Skin of body (tissue), 2 donors: ENCODE results near the gene SLC25A6. TPM values are rescaled to one million over a fixed set of nuclear protein-coding genes. Genes with fewer than 3 reads are reported as not detected.
"Not testable (repeated sequence)": the region's sequence is repeated elsewhere in the genome, so short reads cannot be mapped to it uniquely, and the experiment has no call there.

Source experiments
- DNase-seq: peaks from one replicate; lab custom pipeline; 2025; lab: John Stamatoyannopoulos, UW
- total RNA-seq: library from RNA; depleted of rRNA; stranded (reverse); fragments of >200 nt; gene quantifications from one replicate; pipeline ENCODE4 v1.2.3, GENCODE V29; 2014

Gene SLC25A6
- total RNA-seq, 1 donor from 2014 or later, result 126 TPM

DNA sequence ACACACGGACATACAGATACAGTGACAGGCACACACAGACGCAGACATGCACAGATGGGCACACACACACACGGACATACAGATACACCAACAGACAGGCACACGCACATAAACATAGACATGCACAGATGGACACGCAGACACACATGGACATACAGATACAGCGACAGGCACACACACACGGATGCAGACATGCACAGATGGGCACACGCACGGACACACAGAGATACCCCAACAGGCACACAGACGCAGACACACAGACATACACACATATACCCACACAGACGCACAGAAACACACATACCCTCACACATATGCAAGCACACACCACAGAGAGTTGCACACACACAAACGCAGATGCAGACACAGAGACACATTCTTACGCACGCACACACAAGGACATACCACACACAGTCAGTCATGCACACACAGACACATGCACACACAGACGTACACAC is 24.4 kb upstream of the SLC25A6 start:
- DNase-seq, result no peak

DNA sequence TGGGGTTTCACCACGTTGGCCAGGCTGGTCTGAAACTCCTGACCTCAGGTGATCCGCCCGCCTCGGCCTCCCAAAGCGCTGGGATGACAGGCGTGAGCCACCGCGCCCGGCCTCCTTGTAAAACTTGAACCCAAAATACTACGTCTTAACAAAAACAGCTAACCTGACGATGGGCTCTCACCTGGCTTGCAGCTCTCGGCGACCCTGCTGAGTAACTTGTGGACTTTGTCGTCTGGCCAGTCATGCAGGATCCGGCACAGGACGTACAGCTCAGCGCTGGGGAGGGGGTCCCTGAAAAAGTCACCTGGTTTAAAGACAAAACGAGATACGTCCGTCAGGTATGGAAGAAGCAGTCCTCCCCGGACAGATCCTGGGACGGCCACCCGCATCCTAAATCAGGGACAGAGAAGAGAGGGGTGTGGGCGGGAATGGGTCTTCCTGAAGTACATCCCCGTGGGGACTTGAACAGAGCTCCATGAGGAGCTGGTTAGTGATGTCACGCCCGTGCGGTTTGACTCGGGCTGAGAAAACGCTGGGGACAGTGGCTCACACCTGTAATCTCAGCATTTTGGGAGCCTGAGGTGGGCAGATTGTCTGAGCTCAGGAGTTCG is 20.7 kb upstream of the SLC25A6 start:
- DNase-seq, result no peak

DNA sequence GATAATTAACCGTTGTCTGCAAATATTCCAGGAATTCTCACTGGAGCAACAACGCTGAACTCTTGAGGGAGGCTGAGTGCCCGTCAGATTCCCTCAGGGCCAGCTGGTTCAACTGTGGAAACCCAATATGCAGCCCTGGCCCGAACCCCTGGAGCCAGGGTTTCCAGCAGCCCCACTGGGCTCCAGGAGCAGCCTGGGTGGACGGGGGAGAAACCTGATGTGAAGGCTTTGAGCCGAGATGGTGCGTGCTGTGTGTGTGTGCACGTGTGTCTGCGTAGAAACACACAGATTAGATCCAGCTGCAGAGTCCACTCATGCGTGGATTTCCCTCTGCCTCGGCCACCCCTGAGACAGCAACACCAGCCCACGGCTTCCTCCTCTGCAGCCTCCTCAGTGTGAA is 19.4 kb upstream of the SLC25A6 start:
- no peak for DNase-seq

DNA sequence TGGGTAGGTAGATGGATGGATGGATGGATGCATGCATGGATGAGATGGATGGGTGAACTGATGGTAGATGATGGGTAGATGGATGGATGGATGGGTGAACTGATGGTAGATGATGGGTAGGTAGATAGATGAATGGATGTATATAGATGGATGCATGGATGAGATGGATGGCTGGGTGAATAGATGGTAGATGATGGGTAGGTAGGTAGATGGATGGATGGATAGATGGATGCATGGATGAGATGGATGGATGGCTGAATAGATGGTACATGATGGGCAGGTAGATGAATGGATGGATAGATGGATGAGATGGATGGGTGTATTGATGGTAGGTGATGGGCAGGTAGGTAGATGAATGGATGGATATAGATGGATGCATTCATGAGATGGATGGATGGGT is 15.1 kb upstream of the SLC25A6 start:
- DNase-seq, result no peak

DNA sequence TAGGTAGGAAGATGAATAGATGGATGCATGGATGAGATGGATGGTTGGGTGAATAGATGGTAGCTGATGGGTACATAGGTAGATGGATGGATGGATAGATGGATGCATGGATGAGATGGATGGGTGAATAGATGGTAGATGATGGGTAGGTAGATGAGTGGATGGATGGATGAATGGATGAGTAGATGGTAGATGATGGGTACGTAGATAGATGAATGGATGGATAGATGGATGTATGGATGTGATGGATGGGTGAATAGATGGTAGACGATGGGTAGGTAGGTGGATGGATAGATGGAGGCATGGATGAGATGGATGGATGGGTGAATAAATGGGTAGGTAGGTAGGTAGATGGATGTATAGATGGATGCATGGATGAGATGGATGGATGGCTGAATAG is 13.9 kb upstream of the SLC25A6 start:
- DNase-seq, result not testable (repeated sequence)

DNA sequence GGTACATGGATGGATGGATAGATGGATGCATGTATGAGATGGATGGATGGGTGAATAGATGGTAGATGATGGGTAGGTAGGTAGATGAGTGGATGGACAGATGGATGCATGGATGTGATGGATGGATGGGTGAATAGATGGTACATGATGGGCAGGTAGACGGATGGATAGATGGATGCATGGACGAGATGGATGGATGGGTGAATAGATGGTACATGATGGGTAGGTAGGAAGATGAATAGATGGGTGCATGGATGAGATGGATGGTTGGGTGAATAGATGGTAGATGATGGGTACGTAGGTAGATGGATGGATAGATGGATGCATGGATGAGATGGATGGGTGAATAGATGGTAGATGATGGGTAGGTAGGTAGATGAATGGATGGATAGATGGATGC is 12.0 kb upstream of the SLC25A6 start:
- DNase-seq, result not testable (repeated sequence)

DNA sequence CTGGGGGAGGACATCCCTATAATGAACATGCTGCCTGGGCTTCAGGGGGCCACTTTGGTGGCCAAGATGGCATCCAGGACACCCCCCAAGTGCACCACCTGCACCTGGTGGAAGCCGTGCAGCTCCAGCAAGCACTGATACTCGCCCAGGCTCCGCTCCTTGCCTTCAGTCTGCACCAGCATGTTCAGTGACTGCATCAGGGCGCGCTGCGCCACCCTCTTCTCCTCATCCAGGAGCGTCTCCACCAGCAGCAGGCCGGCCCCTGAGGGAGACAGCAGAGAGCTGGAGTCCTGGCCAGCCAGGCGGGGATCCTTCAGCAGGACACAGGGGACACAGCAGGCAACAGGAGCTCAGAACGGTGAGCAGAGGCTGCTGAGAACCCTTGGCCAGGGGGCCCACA is 11.3 kb upstream of the SLC25A6 start:
- no peak for DNase-seq

DNA sequence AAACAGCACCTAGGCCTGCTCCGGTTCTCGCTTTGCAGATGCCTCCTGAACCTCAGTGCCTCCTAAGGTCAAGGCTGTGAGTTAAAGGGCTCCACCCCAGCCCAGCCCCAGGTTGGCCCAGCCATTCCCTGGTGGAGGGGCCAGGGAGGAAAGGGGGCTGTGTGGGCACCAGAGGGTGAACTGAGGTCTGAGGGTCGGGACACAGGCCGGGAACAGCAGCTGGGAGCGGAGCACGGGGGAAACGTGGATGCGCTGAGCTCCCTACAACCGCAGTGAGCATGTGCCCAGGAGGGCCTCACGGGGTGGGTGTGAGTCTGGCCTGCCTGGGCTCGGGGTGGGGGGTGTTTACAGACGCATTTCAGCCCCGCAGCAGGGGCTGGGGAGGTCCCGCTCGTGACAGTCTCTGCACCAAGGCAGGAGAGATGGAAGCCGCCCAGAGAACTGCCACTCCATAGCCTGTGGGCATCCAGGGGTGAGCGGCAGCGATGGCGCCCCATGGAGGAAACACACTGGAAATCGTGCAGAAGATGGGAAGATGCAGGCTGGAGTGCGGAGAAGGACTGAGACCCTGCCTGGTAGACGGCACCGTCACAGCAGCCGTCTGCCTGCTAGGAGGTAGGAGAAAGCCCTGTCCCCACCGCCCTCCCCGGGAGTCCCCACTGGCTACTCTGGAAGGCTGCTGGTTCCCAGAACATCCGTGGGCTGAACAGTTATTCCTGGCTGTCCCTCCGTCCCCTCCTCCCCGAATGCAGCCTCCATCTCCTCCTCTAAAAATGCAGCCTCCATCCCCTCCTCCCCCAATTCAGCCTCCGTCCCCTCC is 9.9 kb upstream of the SLC25A6 start:
- DNase-seq, result no peak

DNA sequence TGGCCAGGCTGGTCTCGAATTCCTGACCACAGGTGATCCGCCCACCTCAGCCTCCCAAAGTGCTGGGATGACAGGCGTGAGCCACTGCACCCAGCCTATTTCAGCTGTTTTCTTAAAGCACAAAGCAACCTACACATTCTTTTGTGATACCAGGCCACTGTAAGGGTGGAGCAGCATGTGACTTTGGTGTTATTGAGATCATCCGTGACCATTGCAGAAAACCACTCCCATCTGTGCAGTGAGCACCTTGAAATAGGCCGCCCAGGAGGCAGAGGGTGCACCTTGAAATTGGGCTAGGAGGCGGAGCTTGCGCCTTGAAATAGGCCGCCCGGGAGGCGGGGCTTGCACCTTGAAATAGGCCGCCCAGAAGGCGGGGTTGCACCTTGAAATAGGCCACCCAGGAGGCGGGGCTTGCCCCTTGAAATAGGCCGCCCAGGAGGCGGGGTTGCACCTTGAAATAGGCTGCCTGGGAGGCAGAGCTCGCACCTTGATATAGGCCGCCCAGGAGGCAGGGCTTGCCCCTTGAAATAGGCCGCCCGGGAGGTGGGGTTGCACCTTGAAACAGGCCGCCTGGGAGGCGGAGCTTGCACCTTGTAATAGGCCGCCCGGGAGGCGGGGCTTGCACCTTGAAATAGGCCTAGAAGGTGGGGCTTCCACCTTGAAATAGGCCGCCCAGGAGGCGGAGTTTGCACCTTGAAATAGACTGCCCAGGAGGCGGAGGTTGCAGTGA is 9.0 kb upstream of the SLC25A6 start:
- no peak for DNase-seq

DNA sequence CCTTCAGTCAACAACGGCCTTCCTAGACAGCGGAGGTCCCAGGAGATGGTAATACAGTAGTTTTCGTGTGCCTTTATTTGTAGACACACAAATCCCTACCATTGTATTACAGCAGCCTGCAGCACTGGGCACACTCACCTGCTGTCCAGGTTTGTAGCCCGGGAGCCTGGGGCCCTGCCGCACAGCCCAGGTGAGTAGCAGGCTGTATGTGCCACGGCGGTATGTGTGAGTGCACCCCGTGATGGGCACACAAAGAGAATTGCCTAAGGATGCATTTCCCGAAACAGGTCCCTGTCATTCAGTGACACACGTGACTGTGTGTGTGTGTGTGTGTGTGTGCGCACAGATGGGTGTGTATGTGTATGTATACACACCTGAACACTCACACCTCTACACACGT is 8.1 kb upstream of the SLC25A6 start:
- DNase-seq, result no peak

DNA sequence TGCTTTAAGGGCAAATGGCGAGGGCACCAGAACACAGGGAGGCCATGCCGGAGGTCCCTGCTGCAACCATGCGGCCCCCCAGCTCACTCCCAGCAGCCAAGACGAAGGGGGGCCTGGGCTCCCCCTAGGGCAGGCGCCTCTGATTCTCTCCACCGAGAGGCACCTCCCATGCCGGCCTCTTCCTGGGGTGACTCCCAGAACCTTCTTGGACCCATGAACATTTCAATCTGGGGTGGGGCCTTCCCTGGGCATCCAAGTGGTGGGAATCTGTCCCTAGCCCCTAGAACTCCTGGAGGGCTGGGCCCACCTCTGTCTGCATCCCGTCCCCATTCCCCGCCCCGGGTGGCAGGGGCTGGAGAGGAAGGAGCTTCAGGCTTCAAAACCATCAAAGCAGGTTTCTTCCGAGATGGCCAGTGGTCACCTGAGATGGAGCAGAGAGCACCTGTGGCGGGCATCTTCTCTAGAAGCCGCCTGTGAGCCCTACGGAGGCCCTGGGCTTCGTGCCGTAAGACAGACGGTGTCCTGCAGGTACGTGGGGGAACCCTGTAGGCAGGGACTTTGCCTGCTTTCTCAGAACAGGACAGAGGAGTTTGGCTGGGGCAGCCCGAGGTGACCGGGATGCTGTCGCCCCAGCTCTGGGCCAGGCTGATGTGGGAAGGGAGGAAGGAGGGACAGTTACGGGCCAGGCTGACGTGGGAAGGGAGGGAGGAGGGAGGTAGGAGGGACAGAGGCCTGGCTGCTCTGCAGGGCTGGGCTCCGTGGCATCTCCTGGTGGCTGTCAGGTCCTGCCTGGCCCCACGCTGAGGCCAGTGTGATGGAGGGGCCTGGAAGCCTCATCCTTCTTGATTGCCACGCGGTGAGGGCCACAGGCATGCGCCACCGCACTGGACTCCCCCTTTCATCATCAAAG is 6.8 kb upstream of the SLC25A6 start:
- no peak for DNase-seq

DNA sequence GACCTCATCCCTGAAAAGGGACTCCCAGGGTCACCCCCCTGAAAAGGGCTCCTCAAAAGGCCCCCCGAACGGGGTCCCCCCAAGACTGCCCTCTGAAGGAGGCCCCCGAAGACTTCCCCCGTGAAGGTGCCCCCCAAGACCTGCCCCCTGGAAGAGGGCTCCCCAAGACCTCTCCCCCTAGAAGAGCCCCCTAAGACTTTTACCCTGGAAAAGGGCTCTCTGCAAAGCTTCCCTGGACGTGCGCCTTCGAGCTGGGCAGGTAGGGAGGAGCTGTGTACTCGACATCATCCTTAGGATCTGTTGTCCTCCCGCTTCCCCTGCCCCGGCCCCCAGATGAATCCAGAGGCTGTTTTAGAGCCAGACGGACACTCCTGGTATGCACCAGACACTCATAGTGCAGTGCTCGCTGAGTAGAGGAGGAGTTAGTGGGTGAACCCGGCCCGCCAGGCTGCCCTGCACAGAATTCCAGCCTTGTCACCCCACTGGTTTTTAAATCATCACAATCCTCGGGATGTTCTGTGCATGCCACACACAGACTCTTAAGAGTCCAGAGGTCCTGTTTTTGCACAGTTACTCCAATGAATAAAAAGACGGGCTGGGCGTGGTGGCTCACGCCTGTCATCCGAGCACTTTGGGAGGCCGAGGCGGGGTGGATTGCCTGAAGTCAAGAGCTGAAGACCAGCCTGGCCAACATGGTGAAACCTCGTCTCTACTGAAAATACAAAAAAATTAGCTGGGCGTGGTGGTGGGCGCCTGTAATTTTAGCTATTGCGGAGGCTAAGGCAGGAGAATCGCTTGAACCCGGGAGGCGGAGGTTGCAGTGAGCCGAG is 5.7 kb upstream of the SLC25A6 start:
- DNase-seq, result no peak

DNA sequence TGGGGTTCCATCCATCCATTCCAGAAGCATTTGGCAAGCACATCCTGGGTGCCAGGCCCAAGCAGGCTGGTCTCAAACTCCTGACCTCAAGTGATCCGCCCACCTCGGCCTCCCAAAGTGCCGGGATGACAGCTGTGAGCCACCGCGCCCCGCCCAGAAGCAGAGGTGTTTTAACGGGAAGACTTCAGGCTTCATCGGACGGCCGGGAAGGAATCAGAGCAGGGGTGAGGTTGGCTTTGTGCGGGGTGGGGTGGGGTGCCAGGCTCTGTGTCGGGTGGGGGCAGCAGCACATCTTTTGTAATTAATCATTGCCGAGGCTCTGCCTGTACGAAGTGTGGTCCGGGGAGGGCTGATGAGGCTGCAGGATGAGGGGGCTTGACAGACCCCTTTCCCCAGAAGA is 5.1 kb upstream of the SLC25A6 start:
- DNase-seq, result no peak

DNA sequence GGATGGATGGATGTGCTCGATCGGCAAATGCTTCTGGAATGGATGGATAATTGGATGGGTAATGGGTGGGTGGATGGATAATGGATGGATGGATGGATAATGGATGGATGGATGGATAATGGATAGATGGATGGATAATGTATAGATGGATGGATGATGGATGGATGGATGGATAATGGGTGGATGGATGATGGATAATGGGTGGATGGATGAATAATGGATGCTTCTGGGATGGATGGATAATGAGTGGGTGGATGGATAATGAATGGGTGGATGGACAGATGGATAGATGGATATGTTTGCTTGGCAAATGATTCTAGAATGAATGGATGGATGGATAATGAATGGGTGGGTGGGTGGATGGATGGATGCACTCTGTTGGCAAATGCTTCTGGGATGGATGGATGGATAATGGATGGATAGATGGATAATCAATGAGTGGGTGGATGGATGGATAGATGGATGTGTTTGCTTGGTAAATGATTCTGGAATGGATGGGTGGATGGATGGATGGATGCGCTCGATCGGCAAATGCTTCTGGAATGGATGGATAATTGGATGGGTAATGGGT is 3.8 kb upstream of the SLC25A6 start:
- no peak for DNase-seq

DNA sequence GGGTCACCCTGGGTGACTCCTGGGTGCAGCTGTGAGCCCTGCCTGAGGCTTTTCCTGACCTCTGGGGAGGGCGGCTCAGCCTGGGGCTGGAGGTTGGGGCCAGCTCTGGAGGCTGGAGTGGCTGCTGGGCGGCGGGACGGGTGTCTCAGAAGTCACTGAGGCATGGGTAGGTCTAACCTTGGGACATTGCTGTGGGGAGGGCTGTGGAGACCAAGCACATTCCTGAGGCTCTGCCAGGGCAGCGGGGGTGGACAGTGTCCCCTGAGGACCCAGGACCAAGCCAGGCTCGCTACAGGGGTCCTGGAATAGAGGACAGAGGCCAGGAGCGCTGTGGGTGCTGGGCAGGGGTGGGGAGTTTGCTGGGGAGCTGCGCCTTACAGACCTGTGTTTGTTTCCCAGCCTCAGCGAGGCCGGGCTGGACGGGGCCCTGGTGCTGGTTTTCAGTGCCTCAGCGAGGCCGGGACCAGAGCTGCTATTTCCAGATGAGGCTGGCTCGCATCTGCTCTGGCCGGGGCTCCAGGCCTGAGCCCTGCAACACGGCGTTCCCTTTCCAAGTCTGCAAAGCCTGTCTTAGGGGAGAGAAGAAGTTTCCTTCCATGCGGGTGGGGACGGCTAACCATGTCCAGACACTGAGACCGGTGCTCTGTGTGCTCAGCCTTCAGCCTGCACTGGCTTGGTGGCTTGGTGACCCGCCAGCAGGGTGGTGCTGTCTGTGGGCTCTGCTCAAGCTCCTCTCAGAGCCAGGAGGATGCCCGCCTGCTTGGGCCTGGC is 3.0 kb upstream of the SLC25A6 start:
- DNase-seq, result no peak

DNA sequence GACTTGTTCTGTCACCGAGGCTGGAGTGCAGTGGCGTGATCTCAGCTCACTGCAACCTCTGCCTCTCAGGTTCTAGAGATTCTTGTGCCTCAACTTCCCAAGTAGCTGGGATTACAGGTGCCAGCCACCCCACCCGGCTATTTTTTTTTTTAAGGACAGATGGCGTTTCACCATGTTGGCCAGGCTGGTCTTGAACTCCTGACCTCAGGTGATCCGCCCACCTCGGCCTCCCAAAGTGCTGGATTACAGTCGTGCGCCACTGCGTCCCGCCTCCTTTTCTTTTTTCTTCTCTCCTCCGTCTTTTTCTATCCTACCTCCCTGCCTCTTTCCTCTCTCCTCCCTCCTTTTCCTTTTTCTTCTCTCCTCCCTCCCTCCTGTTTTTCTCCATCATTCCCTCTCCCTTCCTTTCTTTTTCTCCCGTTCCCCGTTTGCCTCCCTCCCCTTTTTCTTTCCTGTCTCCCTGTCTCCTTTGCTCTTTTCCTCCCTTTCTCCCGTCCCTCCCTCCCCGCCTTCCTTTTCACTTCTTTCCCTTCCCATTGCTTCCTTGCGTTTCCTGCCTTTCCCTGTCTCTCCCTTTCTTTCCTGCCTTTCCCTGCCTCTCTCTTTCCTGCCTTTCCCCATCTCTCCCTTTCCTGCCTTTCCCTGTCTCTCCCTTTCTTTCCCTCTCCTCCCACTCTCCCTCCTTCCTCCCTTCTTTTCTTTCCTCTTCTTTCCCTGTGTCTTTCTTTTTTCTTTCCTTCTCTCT is 2.1 kb upstream of the SLC25A6 start:
- no peak for DNase-seq

DNA sequence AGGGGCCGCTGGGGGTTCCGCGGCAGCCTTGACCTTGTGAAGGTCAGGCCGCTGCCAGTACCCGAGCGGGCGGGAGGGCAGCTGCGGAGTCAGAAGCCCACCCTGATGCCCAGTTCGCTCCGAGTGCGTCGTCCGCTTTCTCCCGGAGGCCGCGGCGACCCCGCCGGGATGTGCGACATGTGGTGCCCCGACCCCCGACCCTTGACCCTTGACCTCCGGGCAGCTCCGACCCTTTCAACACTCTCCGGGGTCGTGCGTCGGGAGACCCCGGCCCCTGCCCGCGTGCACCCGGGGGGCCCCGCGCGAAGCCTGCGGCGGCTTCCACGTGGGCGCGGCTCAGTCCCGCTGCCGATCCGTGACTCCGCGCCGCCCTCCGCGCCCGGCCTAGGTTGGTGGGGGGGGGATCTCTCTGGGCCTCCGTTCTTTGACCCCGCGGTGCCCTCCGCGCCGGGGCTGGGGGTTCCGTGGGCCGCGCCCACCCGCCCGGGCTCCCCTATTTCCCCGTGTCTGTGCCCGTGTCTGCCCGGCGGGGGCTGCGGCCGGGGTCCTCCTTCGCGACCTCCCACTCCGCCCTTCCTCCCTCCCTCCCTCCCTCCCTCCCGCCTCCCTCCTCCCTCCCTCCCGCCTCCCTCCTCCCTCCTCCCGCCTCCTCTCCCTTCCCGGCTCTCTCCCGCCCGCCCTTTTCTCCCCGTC is 609 bp upstream of the SLC25A6 start:
- no peak for DNase-seq

DNA sequence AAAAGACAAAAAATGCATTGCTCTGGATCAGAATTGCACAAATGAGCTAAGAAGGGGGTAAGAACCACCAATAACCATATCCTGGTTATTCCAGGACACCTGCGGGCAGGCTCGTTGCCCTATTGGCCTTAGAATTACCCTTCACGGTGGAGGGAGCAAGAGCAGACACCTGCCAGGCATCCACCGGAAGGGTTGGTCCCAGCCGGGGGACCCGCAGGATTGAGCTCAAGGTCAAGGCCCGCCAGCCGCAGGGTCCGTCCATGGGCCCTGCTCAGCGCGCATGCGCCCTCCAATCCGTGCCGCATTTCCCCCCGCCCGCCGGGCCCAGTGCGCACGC is 575 bp downstream of the SLC25A6 start:
- no peak for DNase-seq
